Lower leg skin (tissue), 4 donors: ENCODE results near the gene HNRNPF. TPM values are rescaled to one million over a fixed set of nuclear protein-coding genes. Genes with fewer than 3 reads are reported as not detected.

Source experiments
- DNase-seq, 2 donors: peaks; one replicate each; pipeline ENCODE4 v3.0.0-alpha.2; 2019; ENCODE audit warnings: low spot score in 2 of 2
- H3K4me3 ChIP-seq: fragments of 200-600 bp; sonication (generic); 2 replicates; pipeline ENCODE4 v1.5.1; 2017; ENCODE audit warnings: mild to moderate bottlenecking, low read depth; ENCODE audit not compliant: poor library complexity, severe bottlenecking
- CTCF ChIP-seq, 3 donors: fragments of 450-650 bp; IDR thresholded peaks; one replicate each; pipeline ENCODE4 v1.5.1; 2016; ENCODE audit warnings: antibody characterized with exemption in 3 of 3, mild to moderate bottlenecking in 3 of 3, moderate library complexity in 2 of 3
- POLR2A ChIP-seq, 2 donors: fragments of 450-650 bp; IDR thresholded peaks; one replicate each; pipeline ENCODE4 v1.6.1; 2016 to 2017; ENCODE audit warnings: antibody characterized with exemption in 2 of 2, mild to moderate bottlenecking in 1 of 2, moderate library complexity in 1 of 2
- WGBS, 2 donors: methylation state at CpG; one replicate each; pipeline ENCODE4 v1.1.5; 2018; 5-methylcytosine and 5-hydroxymethylcytosine counted together
- intact Hi-C: fragments of 100-400 bp; cut with DNase I; formaldehyde crosslinking; loops from one replicate; pipeline ENCODE4 v1.15.0; 2023; ENCODE audit warnings: low total_unique reads
- total RNA-seq, 4 donors: library from RNA; depleted of rRNA; stranded (reverse); fragments of >200 nt; gene quantifications; one replicate each; pipeline ENCODE4 v1.1.0, GENCODE V29; 2016

Gene HNRNPF
- total RNA-seq, 4 donors from 2014 or later, result 227 to 254 (median 232) TPM

GRCh38 chr10:43386981-43387677 is 21.9 kb downstream of the HNRNPF start:
- H3K4me3 ChIP-seq, result no peak overlapping the region
- 90% methylated on average over 29 of the region's 29 CpGs for WGBS, 2 donors
- intact Hi-C loops, result no loop called here
- TF ChIP-seq POLR2A (IDR thresholded peaks at IDR 0.05), result no peak
- TF ChIP-seq CTCF (IDR thresholded peaks at IDR 0.05), result no peak
- no peak for DNase-seq

DNA sequence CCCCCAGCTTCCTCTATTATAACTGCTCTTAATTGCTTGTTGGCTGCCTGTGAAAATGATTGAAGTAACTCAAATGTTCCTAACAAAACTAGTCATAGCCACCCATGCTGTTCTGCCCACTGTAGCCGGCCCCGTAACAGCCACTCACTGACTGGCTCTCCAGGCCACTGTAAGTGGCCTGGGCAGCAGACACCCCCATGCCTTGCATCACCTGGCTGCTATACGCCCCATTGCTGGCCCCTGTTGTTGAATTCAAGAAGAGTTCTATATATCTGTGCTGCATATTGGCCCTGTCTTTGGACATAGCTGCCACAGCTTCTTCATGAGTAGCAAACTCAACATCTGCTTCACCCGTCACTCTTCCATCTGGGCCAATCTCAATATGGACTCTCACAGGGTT is 22.4 kb downstream of the HNRNPF start:
- no peak for DNase-seq
- WGBS, 2 donors, result 78 to 94% methylated on average over 4 of the region's 4 CpGs
- no peak for TF ChIP-seq POLR2A (IDR thresholded peaks at IDR 0.05)
- TF ChIP-seq CTCF (IDR thresholded peaks at IDR 0.05), result no peak
- intact Hi-C loops, result no loop called here
- no peak overlapping the region for H3K4me3 ChIP-seq

DNA sequence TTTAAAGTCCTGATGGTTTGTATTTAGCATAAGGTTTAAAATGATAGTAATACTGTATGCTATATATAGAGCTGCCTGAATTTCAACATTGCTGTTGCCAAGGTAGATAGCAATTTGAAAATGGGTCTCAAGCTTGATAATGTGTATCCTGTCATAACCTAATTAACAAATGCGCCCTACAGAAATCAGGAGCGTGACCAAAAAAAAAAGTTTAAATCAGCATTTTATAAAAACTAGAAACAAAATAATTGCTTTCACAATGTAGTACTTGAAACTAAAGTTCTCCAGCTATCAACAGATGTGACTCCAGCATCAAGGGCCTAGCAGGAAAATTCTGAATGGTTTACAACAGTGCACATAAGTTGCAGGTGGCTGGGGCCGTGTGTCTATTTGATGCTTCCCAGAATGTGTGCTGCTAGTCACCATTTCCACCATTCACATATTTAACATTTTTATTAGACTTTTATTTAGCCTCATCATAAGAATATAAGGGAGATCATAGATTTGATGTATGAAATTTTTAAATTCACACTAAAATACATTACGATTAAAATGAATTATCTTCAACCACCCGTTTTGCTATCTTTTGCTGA is 23.5 kb downstream of the HNRNPF start:
- WGBS, 2 donors, result 73 to 77% methylated on average over 5 of the region's 5 CpGs
- DNase-seq, result no peak
- TF ChIP-seq POLR2A (IDR thresholded peaks at IDR 0.05) (no peak), CTCF (IDR thresholded peaks at IDR 0.05) (no peak)
- H3K4me3 ChIP-seq, result no peak overlapping the region
- intact Hi-C loops, result no loop called here

DNA sequence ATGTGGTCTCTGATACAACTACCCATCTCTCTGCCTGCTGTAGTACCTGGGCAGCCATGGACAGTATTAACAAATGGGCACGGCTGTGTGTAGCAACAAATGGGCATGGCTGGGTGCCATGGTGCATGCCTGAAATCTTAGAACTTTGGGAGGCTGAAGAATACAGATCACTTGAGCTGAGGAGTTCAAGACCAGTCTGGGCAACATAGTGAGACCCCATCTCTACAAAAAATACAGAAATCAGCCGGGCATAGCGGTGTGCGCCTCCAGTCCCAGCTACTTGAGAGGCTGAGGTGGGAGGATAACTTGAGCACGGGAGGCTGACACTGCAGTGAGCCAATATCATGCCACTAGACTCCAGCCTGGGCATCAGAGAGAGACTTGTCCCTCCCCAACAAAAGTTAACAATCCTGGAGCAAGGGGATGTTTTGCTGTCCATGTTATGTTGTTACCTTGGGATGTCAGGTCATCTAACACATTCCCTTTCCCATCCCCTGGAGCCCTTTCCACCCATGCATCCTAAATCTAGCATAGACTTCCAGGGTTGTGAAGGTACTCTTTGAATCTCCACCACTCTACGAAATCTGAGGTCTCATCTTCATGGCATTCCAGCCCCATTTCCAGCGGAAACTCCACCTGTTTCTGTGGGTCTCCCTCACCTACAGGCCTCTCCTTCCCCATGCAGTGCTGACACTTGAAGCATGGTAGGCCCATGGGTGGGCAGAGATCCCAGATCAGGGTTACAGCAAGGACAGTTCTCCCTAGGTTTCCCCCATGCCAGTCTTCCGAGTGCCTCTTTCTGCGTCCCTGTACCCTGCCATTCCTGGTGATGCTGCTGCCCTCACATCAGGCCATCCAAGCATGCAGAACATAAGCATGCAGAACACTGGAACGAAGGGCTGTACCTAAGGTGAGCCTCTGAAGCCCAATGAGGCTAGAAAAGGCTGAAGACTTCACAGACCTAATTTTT is 24.4 kb downstream of the HNRNPF start:
- intact Hi-C loops, result no loop called here
- H3K4me3 ChIP-seq, result no peak overlapping the region
- no peak for TF ChIP-seq CTCF (IDR thresholded peaks at IDR 0.05)
- TF ChIP-seq POLR2A (IDR thresholded peaks at IDR 0.05), result no peak
- no peak for DNase-seq
- 85% methylated on average over 10 of the region's 10 CpGs for WGBS, 2 donors

DNA sequence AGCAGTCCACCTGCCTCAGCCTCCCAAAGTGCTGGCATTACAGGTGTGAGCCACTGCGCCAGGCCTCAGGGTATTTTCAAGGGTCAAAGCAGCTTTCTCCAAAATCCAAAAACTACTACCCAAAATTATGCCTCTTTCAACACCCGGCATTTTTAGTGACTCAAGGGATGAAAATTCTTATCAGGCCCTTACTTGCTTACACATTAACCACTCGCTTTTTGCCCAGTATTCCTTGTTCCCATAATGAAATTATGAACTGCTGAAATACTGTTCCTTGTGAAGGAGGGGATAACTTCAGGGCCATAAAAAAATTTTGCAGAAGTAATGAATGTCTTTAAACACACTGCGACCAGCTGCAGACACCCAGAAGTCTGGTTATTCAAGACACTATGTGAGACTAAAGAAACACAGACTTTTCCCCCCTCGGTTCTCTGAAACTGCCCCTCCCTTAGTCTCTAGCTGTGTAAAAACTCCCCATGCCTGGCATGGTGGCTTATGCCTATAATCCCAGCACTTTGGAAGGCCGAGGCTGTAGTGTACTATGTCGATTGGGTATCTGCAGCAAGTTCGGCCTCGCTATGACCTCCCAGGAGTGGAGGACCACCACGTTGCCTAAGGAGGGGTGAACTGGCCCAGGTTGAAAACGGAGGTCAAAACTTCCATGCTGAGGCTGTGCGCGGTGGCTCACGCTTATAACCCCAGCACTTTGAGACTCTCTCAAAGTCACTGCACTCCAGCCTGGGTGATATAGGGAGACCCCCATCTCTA is 25.6 kb downstream of the HNRNPF start:
- WGBS, 2 donors, result 56 to 62% methylated on average over 14 of the region's 14 CpGs
- H3K4me3 ChIP-seq, result no peak overlapping the region
- DNase-seq, result no peak
- TF ChIP-seq CTCF (IDR thresholded peaks at IDR 0.05) (no peak), POLR2A (IDR thresholded peaks at IDR 0.05) (no peak)
- intact Hi-C loops, result no loop called here
